ENCODE results near the gene TOR4A.
A peak's percentile ranks its signal among the peaks of the same experiment; 100 is the strongest.
"Not testable (repeated sequence)": the region's sequence is repeated elsewhere in the genome, so short reads cannot be mapped to it uniquely, and the experiment has no call there.

TOR4A gene

GRCh38 chr9:137239541-137240200 is 37.9 kb upstream of the TOR4A start:
- DNase-seq = not testable (repeated sequence)

- peak; percentile 70 for DNase-seq
Observed at GRCh38 chr9:137240318-137240840, 37.1 kb upstream of the TOR4A start.

- DNase-seq = peak; percentile 96
Observed at GRCh38 chr9:137240841-137241489, 36.6 kb upstream of the TOR4A start, which contains the start of gene TUBB4B. TUBB4B (plus strand) TSS chr9:137241287; CDS start chr9:137241361, 74 bp downstream.

- peak; percentile 54 for DNase-seq
Observed at GRCh38 chr9:137241490-137242268, 35.8 kb upstream of the TOR4A start.

GRCh38 chr9:137242269-137243203 is 35.0 kb upstream of the TOR4A start:
- DNase-seq = peak; percentile 19

- not testable (repeated sequence) for DNase-seq
Observed at GRCh38 chr9:137243266-137243625, 34.3 kb upstream of the TOR4A start.

- DNase-seq = no peak
Observed at GRCh38 chr9:137243626-137244485, 33.7 kb upstream of the TOR4A start.

GRCh38 chr9:137244486-137245449 is 32.8 kb upstream of the TOR4A start:
- DNase-seq = no peak

GRCh38 chr9:137245450-137246421 is 31.8 kb upstream of the TOR4A start:
- no peak for DNase-seq

- no peak for DNase-seq
Observed at GRCh38 chr9:137247135-137247915, 30.2 kb upstream of the TOR4A start.

- DNase-seq = no peak
Observed at GRCh38 chr9:137247916-137248175, 29.7 kb upstream of the TOR4A start.

- no peak for DNase-seq
Observed at GRCh38 chr9:137250329-137251193, 27.0 kb upstream of the TOR4A start.

- no peak for DNase-seq
Observed at GRCh38 chr9:137251194-137251461, 26.4 kb upstream of the TOR4A start, which contains the start of gene STPG3. STPG3 (plus strand) TSS chr9:137251286; CDS start chr9:137251287, 1 bp downstream.

- DNase-seq = no peak
Observed at GRCh38 chr9:137251490-137252268, 25.8 kb upstream of the TOR4A start.

- DNase-seq = no peak
Observed at GRCh38 chr9:137252555-137253506, 24.7 kb upstream of the TOR4A start.
